PFSK-1 (cell line): ENCODE measurements around the gene UMODL1.

ENCODE experiments used
- POLR2AphosphoS5 ChIP-seq: IDR thresholded peaks from 2 replicates; pipeline ENCODE4 v1.6.1; 2012; ENCODE audit warnings: low read depth, mild to moderate bottlenecking, control low read depth, low read length, moderate library complexity
- SIN3A ChIP-seq: IDR thresholded peaks from 2 replicates; pipeline ENCODE4 v1.6.1; 2012; ENCODE audit warnings: mild to moderate bottlenecking, low read length, moderate library complexity, borderline replicate concordance; ENCODE audit not compliant: insufficient read depth
- TF ChIP-seq, protein P1 (sequence below), 2 experiments: IDR thresholded peaks; 2 replicates each; pipeline versions ENCODE4 v1.6.1 to v1.8.0; 2011 to 2012; ENCODE audit warnings: low read depth in 2 of 2, low read length in 2 of 2, control low read depth in 1 of 2, inconsistent platforms in 1 of 2, mild to moderate bottlenecking in 1 of 2, moderate library complexity in 1 of 2; ENCODE audit not compliant: insufficient read depth in 1 of 2

DNA sequence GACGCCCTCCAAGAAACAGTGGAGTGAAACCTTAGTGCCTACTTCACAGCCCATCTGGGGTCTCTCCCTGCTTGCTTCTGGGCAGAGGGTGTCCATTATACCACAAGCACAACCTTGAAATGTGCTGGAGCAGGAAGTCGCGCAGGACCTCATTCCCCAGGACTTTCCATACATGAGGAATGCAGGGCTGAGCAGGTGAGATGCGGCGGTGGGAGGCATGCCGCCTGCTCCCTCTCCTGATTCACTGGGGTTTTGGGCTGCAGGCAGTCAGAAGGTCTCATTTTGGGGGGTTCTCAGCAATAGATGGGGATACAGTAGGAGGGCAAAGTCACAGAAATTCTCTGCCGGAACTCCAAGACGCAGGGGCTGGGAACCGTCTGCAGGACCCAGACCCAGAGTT is 15.7 kb upstream of the UMODL1 start:
- no peak for TF ChIP-seq SIN3A
- TF ChIP-seq, protein P1, sequence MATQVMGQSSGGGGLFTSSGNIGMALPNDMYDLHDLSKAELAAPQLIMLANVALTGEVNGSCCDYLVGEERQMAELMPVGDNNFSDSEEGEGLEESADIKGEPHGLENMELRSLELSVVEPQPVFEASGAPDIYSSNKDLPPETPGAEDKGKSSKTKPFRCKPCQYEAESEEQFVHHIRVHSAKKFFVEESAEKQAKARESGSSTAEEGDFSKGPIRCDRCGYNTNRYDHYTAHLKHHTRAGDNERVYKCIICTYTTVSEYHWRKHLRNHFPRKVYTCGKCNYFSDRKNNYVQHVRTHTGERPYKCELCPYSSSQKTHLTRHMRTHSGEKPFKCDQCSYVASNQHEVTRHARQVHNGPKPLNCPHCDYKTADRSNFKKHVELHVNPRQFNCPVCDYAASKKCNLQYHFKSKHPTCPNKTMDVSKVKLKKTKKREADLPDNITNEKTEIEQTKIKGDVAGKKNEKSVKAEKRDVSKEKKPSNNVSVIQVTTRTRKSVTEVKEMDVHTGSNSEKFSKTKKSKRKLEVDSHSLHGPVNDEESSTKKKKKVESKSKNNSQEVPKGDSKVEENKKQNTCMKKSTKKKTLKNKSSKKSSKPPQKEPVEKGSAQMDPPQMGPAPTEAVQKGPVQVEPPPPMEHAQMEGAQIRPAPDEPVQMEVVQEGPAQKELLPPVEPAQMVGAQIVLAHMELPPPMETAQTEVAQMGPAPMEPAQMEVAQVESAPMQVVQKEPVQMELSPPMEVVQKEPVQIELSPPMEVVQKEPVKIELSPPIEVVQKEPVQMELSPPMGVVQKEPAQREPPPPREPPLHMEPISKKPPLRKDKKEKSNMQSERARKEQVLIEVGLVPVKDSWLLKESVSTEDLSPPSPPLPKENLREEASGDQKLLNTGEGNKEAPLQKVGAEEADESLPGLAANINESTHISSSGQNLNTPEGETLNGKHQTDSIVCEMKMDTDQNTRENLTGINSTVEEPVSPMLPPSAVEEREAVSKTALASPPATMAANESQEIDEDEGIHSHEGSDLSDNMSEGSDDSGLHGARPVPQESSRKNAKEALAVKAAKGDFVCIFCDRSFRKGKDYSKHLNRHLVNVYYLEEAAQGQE (IDR thresholded peaks at IDR 0.05; ENCODE audit: insufficient read depth in 1 of 2, low read depth in 2 of 2, low read length in 2 of 2), result no peak
- no peak for TF ChIP-seq POLR2AphosphoS5
